ENCODE results near the gene COBL. TPM values are rescaled to one million over a fixed set of nuclear protein-coding genes. Genes with fewer than 3 reads are reported as not detected.

The COBL gene
- total and polyA plus RNA-seq, 2 donors (not counting 3 experiments of a cell fraction or from before 2014, with no cell fraction given) = 0.11 TPM; not detected in 1

- ChIA-PET CTCF (interaction anchor here (0.7 kb wide), 1 partner anchor 154 kb away, joined by 3 read pairs; no protein-coding TSS in a partner anchor), POLR2A (no interaction called here)
- Histone ChIP-seq H3K27me3 (ENCODE audit: control insufficient read depth in 2 of 2, insufficient read depth in 2 of 2, low read length in 2 of 2) (peaks cover 0 to 2% of the 10 kb centered on the region in 2 experiments), H3K36me3 (ENCODE audit: control insufficient read depth in 2 of 2, extremely low read depth in 1 of 2, insufficient read depth in 2 of 2, low read length in 2 of 2) (no peaks in the 10 kb centered on the region), H3K9ac (replicated peaks; ENCODE audit: extremely low read depth, insufficient read depth, low read length) (no peak overlapping the region), H3K9me1 (replicated peaks; ENCODE audit: control insufficient read depth, extremely low read depth, insufficient read depth, low read length) (no peaks in the 10 kb centered on the region), H3K9me3 (replicated peaks; ENCODE audit: control insufficient read depth, insufficient read depth, low read length) (no peaks in the 10 kb centered on the region), H4K20me1 (replicated peaks; ENCODE audit: control insufficient read depth, extremely low read depth, insufficient read depth, low read length) (no peaks in the 10 kb centered on the region), H2AFZ (ENCODE audit: low read depth, low read length) (no peak overlapping the region), H3K4me2 (ENCODE audit: insufficient read depth, low read length) (no peak overlapping the region), H3K79me2 (ENCODE audit: control insufficient read depth, insufficient read depth, low read length) (no peaks in the 10 kb centered on the region), H3K27ac (ENCODE audit: insufficient read depth, low read depth, low read length) (no peak overlapping the region), H3K4me1 (ENCODE audit: control insufficient read depth, extremely low read depth, insufficient read depth, low read length) (peaks cover 17% of the 10 kb centered on the region), H3K4me3 (replicated peaks in 1 of 3; ENCODE audit: insufficient read depth in 1 of 3, low read depth in 1 of 3, low read length in 3 of 3) (no peak overlapping the region)
- no peak for TF ChIP-seq FOS (IDR thresholded peaks at IDR 0.05; ENCODE audit: borderline replicate concordance, insufficient read depth, low read length)
- no peak for TF ChIP-seq MAX (IDR thresholded peaks at IDR 0.05; ENCODE audit: insufficient read depth, insufficient read length)
- TF ChIP-seq EZH2 (IDR thresholded peaks at IDR 0.05; ENCODE audit: borderline replicate concordance, low read depth, low read length, severe bottlenecking) = no peak
- no peak for TF ChIP-seq MYC (IDR thresholded peaks at IDR 0.05; ENCODE audit: low read depth, low read length)
- no peak for TF ChIP-seq GATA2 (IDR thresholded peaks at IDR 0.05; ENCODE audit: insufficient read depth, insufficient read length, low read depth, low read length)
- no peak for TF ChIP-seq JUN (IDR thresholded peaks at IDR 0.05; ENCODE audit: borderline replicate concordance, insufficient read depth, insufficient read length, low read depth)
- TF ChIP-seq CTCF (IDR thresholded peaks at IDR 0.05; ENCODE audit: extremely low read depth in 1 of 2, insufficient read depth in 1 of 2, low read depth in 1 of 2, low read length in 2 of 2) = no peak
- TF ChIP-seq POLR2AphosphoS5 (IDR thresholded peaks at IDR 0.05; ENCODE audit: insufficient read depth, low read depth, low read length) = no peak
- TF ChIP-seq POLR2A (IDR thresholded peaks at IDR 0.05; ENCODE audit: low read depth, low read length) = no peak
- DNase-seq (ENCODE audit: low read depth, low spot score) (no peak), FAIRE-seq (no peak)
- no TSS peak for BruUV-seq (replicated peaks)
- dilution Hi-C loops (cut with MboI; ENCODE audit: extremely low pct_ligation_motif_present, low sequenced_read_pairs) (no loop called here), intact Hi-C loops (cut with micrococcal nuclease) (loop anchor here (5.0 kb wide), 2 partner anchors 382 to 617 kb away; no protein-coding TSS in a partner anchor)
Measured at GRCh38 chr7:51064688-51065087, 251.9 kb downstream of the COBL start.
